HG03175 (cell line): Measurements from ENCODE around the gene RORB.
"Not testable (repeated sequence)": the region's sequence is repeated elsewhere in the genome, so short reads cannot be mapped to it uniquely, and the experiment has no call there.

Experiments
- ATAC-seq: cut with Tn5 transposase; IDR thresholded peaks from one replicate; pipeline ENCODE4 v1.9.1; 2021; ENCODE audit warnings: mild to moderate bottlenecking, moderate library complexity; ENCODE audit not compliant: unreplicated experiment

RORB gene

DNA sequence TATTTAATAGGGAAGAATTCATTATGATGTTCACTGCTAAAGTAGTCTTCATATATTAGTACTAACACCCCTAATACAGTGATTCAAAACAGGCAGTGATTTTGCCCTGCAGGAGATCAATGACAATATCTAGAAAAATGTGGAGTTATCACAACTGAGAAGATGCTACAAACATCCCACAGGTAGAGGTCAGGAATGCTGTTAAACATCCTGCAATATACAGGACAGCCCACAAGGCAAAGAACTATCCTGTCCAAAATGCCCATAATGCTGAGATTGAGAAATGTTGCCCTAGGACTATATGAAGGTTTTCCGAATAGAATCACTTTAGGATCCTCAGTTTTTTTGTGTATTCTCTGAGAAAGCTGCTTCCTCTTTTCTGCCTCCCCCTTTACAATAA lies 15.3 kb downstream of the RORB start:
- no peak for ATAC-seq

GRCh38 chr9:74513221-74513620 lies 16.1 kb downstream of the RORB start:
- ATAC-seq, result no peak

DNA sequence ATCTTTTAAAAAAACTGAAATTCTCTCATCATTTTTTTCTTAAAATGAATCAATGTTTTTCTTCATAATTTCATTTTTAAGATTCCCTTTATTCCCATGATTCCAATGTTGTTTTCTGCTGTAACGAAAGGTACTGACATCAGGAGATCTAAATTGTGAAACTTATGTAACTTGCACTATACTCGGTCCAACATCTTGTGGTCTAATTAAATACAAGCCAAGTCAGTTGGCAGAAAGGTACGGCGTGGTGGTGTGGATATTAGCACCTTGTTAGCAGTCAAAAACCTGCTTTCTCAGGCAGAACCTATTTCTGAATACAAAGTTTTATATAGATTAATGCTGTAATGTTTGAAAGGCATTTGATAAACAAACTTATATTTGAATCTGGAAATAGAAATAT lies 20.1 kb downstream of the RORB start:
- ATAC-seq, result no peak

DNA sequence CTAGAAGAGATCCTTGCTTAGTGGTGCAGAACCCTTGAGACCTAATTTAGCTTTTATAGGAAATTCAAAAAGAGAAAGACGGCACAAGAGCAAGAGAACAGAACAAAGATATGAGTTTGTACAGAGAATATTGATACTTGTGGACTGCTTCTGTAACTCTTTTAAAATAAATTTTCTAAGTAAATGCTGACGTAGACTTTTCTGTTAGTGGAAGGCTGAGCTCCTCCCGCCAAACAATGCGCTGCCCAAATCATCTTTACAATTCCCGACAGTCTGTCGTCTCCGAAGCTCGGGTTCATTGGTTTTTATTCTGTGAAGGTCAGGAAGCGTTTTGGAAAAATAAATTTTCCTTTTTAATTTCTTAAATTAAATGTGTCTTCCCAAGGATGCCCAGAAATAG lies 22.3 kb downstream of the RORB start:
- ATAC-seq, result no peak

DNA sequence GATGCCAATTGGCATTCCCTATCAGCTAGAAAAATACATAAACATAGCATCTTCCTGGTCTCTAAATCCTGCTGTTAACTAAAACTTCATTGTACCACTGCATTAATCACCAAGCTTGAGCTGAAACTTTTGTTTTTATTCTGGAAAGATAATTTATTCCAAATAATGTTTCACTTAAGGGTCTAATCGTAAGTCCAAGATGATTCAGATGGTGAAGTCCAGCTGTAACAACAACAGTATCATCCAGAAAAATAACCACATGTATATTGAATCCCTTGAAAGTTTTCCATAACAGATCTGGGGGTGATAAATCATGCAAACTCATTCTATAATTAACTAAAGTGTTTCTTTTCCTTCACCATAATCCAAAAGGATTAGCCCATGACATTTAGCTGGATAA lies 23.9 kb downstream of the RORB start:
- no peak for ATAC-seq

- ATAC-seq, result no peak
These were observed 27.2 kb downstream of the RORB start for GRCh38 chr9:74524289-74524688.

DNA sequence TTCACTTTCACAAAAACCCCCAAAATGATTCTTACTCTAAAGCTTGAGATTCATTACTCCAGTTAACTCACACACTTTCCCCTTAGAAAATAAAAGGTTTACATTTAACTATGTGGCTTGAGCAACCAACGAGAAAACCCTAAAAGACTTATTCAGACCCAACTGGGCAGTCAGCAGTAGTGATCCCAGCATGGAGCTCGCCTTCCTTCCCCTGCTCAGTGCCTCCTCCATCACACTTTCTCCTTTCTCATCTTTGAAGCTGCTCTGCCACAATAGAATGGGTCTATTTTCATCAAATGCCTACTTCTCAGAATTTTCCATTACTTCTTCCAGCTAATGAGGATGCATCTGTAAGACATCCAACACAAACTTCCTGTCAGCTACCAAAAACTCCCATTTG lies 29.1 kb downstream of the RORB start:
- no peak for ATAC-seq

- no peak for ATAC-seq
These were observed 30.6 kb downstream of the RORB start for GRCh38 chr9:74527718-74528117.

- no peak for ATAC-seq
These were observed 31.1 kb downstream of the RORB start for GRCh38 chr9:74528207-74528606.

DNA sequence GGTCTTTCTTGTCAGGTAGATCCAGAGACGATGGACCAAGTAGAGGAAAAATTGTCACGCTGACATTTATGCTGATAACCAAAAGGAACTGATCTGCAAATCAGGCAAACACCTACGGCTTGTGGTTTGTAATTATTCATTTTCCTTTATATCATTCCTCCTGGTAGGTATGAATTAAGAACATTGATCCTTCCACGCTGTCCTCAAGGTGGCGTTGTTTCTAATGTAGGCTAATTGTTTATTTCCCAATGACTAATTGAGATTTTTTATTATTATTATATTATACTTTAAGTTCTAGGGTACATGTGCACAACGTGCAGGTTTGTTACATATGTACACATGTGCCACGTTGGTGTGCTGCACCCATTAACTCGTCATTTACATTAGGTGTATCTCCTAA lies 33.3 kb downstream of the RORB start:
- not testable (repeated sequence) for ATAC-seq

DNA sequence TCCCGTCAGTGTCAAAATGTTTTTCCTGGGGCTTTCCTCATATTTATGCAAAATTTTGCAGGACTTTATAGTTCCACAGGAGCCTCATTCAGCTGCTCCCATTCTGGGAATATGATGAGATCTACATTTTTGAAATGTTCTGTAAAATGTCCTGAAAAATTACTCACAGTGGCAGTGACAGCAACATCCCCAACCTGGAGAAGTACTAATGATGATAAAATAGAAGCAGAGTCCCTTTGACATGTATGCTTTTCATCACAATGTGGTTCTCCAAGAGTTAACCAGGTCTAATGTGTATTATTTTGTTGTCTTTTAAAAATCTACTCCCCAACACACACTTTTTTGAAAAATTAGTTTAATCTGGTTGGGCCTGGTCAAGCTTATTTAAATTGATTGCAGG lies 36.1 kb downstream of the RORB start:
- ATAC-seq, result no peak

GRCh38 chr9:74534841-74535240 lies 37.7 kb downstream of the RORB start:
- ATAC-seq, result no peak

DNA sequence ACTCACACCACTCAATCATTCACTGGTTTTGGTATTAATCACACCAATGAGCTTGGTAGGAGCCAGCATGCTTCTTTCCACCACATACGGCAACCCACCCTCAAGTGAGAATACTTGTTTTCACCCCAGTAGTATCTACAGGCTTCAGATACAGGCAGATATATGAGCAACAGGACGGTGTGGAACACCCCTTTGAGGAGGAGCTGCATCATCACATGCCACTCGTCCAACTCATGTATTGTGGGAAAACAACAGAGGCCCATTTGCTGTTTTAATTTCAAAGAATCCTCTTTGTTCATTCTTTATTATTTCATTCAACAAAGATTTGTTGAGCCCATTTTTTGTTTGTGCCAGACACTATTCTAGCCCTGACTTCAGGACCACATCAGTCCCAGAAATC lies 46.0 kb downstream of the RORB start:
- ATAC-seq, result no peak

GRCh38 chr9:74551266-74551665 lies 54.1 kb downstream of the RORB start:
- no peak for ATAC-seq

GRCh38 chr9:74554751-74555419 lies 57.8 kb downstream of the RORB start:
- no peak for ATAC-seq

DNA sequence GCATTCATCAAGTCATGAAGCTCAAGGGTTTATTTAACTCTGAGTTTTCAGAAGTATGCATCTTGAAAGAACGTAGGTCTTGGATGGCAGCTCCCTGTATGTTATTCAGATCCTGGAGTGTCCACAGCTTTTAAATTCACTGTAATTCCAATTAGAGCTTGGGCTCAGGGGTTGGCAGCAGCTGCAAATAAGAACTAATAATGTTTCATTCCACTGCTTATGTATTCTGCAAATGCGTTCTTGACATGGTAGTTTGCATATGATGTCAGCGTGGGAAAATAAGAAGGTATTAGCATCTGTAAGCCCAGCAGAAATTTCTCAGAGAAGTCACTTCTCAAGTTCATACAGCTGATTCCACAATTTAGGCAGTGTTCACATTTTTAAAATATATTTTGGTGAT lies 58.4 kb downstream of the RORB start:
- ATAC-seq, result no peak

- ATAC-seq, result peak; percentile 81
These were observed 59.5 kb downstream of the RORB start for GRCh38 chr9:74556685-74557084.

GRCh38 chr9:74557571-74557970 lies 60.4 kb downstream of the RORB start:
- ATAC-seq, result no peak

GRCh38 chr9:74562611-74563010 lies 65.5 kb downstream of the RORB start:
- ATAC-seq, result no peak

DNA sequence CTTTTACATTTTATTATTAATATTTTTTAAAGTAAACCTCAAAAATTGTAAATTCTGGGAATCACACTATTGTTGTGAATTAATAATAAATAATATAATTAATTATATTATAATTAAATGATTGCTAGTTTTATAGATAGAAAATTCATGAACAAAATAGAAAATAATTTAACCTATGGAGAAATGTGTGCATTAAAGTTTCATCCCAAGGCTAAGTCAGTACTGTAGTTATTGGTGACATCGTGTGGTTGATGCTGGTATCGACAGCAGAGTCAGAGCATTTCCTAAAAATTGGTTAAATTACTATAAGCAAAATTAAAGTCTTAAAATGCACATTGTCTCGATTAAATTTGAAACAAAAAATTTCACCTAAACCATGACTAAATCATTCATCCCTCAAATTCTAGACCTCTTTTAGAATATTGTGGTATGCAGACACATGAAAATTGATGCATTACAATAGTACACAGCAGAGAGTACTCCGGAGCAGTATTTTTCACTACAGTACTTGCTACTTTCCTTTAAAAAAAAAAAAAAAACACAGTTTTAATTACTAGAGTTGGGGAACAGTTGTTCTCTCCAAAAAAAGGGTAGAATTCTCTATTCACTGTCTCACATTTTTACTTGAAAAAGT lies 73.9 kb downstream of the RORB start:
- peak; percentile 76 for ATAC-seq

DNA sequence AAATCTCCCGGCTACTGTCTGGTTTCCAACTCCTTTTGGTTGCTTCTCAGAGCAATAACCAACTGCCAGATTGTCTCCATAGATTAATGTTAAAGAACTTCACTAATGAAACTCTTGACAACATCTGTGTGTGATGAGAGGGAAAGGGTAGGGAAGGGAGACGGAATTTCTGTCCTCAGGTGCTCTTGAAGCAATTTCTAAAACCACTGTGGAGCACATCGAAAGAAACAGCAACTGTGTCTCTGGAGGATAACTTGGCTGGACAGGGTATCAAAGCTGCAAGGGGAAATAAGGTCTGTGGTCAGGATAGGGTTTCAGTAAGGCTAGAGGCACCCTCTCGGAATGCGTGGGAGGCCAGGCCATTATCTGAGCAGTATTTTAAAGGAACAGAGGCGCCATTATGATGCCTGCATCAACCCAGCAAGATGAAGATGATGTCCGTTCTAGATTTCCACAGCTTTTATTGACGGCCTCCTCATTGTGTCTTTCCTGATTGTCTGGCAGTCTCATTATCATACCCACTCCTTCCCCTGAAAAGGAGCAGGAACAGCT lies 76.6 kb downstream of the RORB start:
- peak; percentile 59 for ATAC-seq

GRCh38 chr9:74576176-74576575 lies 79.0 kb downstream of the RORB start:
- ATAC-seq, result no peak

DNA sequence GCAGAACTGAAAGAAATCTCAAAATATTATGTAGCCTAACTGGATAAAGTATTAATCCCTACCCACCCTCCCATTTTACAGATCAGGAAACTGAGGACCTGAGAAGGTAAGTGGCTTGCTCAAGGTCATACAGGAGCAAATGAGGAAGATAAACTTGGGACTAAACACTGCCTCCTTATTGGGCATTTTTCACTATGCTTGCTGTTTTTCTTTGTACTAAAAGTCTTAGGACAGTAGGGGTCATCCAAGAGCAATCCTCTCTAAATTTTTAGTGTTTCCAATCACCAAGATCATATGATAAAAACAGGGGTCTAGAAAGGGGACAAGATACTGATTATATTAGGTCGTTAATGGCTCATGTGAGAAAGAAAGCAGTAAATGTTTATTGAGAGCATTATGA lies 80.8 kb downstream of the RORB start:
- ATAC-seq, result no peak
